Measurements from ENCODE around the gene TBC1D5. TPM values are rescaled to one million over a fixed set of nuclear protein-coding genes. Genes with fewer than 3 reads are reported as not detected.

TBC1D5 gene
- total RNA-seq, 1 experiment from 2014 or later, result 33.9 TPM

- Histone ChIP-seq H3K4me1 (ENCODE audit: control insufficient read depth in 1 of 2, insufficient read depth in 2 of 2, low read length in 2 of 2) (no peaks in the 10 kb centered on the region), H3K4me3 (replicated peaks in 1 of 2; ENCODE audit: low read depth in 1 of 2, low read length in 2 of 2) (no peak overlapping the region), H3K9me3 (ENCODE audit: control insufficient read depth in 1 of 2, insufficient read depth in 1 of 2, low read depth in 1 of 2, low read length in 2 of 2) (no peaks in the 10 kb centered on the region), H3K9ac (ENCODE audit: low read length) (no peak overlapping the region), H3K79me2 (ENCODE audit: insufficient read depth, low read length) (no peaks in the 10 kb centered on the region), H4K20me1 (ENCODE audit: insufficient read depth) (no peaks in the 10 kb centered on the region), H3K9me2 (ENCODE audit: insufficient read depth) (no peaks in the 10 kb centered on the region), H3K27ac (ENCODE audit: low read depth, low read length) (no peak overlapping the region), H3K4me2 (ENCODE audit: low read length) (no peak overlapping the region), H3K36me3 (ENCODE audit: control insufficient read depth in 1 of 2, insufficient read depth in 2 of 2, low read length in 2 of 2) (no peaks in the 10 kb centered on the region), H2AFZ (ENCODE audit: low read depth, low read length, poor library complexity, severe bottlenecking) (no peak overlapping the region), H3K27me3 (ENCODE audit: insufficient read depth, low read length) (no peaks in the 10 kb centered on the region)
- intact Hi-C loops (cut with micrococcal nuclease), result no loop called here
- TF ChIP-seq CBX3 (IDR thresholded peaks at IDR 0.05; ENCODE audit: low read depth) (no peak), ELF1 (IDR thresholded peaks at IDR 0.05; ENCODE audit: borderline replicate concordance, low read depth) (no peak), CEBPB (IDR thresholded peaks at IDR 0.05; ENCODE audit: low read depth) (no peak), ZBTB33 (IDR thresholded peaks at IDR 0.05; ENCODE audit: extremely low read depth, insufficient replicate concordance, low read length) (no peak), CTCF (IDR thresholded peaks at IDR 0.05 in 2 of 3, conservative IDR thresholded peaks at IDR 0.05 in 1 of 3; ENCODE audit: borderline replicate concordance in 1 of 3, insufficient read depth in 1 of 3, low read depth in 2 of 3, low read length in 2 of 3) (no peak), ZFX (IDR thresholded peaks at IDR 0.05) (no peak), POLR2AphosphoS5 (IDR thresholded peaks at IDR 0.05; ENCODE audit: low read depth, low read length) (no peak), JUND (IDR thresholded peaks at IDR 0.05) (no peak), EZH2 (IDR thresholded peaks at IDR 0.05) (no peak), ZNF274 (IDR thresholded peaks at IDR 0.05; ENCODE audit: low read depth, low read length) (no peak), MAX (IDR thresholded peaks at IDR 0.05) (no peak), SP1 (IDR thresholded peaks at IDR 0.05; ENCODE audit: low read depth) (no peak), RAD21 (IDR thresholded peaks at IDR 0.05; ENCODE audit: low read depth) (no peak), YY1 (IDR thresholded peaks at IDR 0.05; ENCODE audit: extremely low read depth, insufficient replicate concordance, low read depth, low read length) (no peak)
- ChIA-PET CTCF (no interaction called here), POLR2A (no interaction called here), RAD21 (ENCODE audit: low non-redundant PET in 1 of 2, low total read pairs in 2 of 2, uncharacterized antibody in 2 of 2, unreplicated experiment in 2 of 2) (no interaction called here)
- DNase-seq (ENCODE audit: low read depth, low spot score), result no peak
- BruUV-seq (replicated peaks), result no TSS peak
- no peak for ATAC-seq
These were observed 535.4 kb downstream of the TBC1D5 start for GRCh38 chr3:17207019-17207418.

Data from HCT116 (cell line).